Lung (tissue), 12 donors: ENCODE measurements around the gene WDR82. TPM values are rescaled to one million over a fixed set of nuclear protein-coding genes. Genes with fewer than 3 reads are reported as not detected.

Experiments
- ATAC-seq: fragments of 200-7000 bp; cut with Tn5 transposase; one replicate; pipeline ENCODE4 v1.9.1; 2020; ENCODE audit warnings: moderate number of reproducible peaks; ENCODE audit not compliant: insufficient read depth, low FRiP score
- DNase-seq, 3 donors: peaks; one replicate each; pipeline ENCODE4 v3.0.0-alpha.2; 2013 to 2017
- H3K27ac ChIP-seq, 2 donors: one replicate each; pipeline ENCODE4 v1.5.1; 2013; ENCODE audit warnings: mild to moderate bottlenecking in 2 of 2, moderate library complexity in 2 of 2, control low read depth in 1 of 2, inconsistent platforms in 1 of 2, low read depth in 1 of 2, low read length in 1 of 2
- H3K27me3 ChIP-seq, 3 donors: one replicate each; pipeline ENCODE4 v1.5.1; 2013; ENCODE audit warnings: low read length in 2 of 3; ENCODE audit not compliant: control insufficient read depth in 3 of 3, insufficient read depth in 3 of 3
- H3K36me3 ChIP-seq, 4 donors: one replicate each; pipeline ENCODE4 v1.5.1; 2013; ENCODE audit warnings: low read length in 4 of 4, mild to moderate bottlenecking in 1 of 4, moderate library complexity in 1 of 4; ENCODE audit not compliant: control insufficient read depth in 4 of 4, insufficient read depth in 4 of 4
- H3K4me1 ChIP-seq, 5 donors: one replicate each; pipeline ENCODE4 v1.5.1; 2013; ENCODE audit warnings: low read length in 5 of 5, mild to moderate bottlenecking in 2 of 5, moderate library complexity in 1 of 5; ENCODE audit not compliant: control insufficient read depth in 5 of 5, insufficient read depth in 5 of 5
- H3K4me3 ChIP-seq: one replicate; pipeline ENCODE4 v1.5.1; 2013; ENCODE audit warnings: mild to moderate bottlenecking, control low read depth, moderate library complexity
- H3K9ac ChIP-seq, 2 donors: one replicate each; pipeline ENCODE4 v1.5.1; 2013; ENCODE audit warnings: low read length in 2 of 2, control low read depth in 1 of 2; ENCODE audit not compliant: insufficient read depth in 1 of 2
- H3K9me3 ChIP-seq, 4 donors: one replicate each; pipeline ENCODE4 v1.5.1; 2013; ENCODE audit warnings: low read length in 3 of 4, mild to moderate bottlenecking in 1 of 4, moderate library complexity in 1 of 4; ENCODE audit not compliant: control insufficient read depth in 4 of 4, insufficient read depth in 3 of 4
- CTCF ChIP-seq: IDR thresholded peaks from 2 replicates; pipeline ENCODE4 v1.5.1; 2012; ENCODE audit warnings: mild to moderate bottlenecking; ENCODE audit errors: control extremely low read depth, extremely low read depth
- WGBS, 2 donors: extraction: QIAGEN DNeasy Blood & Tissue Kit; methylation state at CpG; one replicate each; pipeline ENCODE4 v1.1.7; 2013; 5-methylcytosine and 5-hydroxymethylcytosine counted together
- polyA plus RNA-seq, 2 donors: library from polyadenylated mRNA; stranded (reverse); fragments of 200-250 nt; gene quantifications; one replicate each; pipeline ENCODE4 v1.2.1, GENCODE V29; 2013
- total RNA-seq, 2 donors: library from RNA; depleted of rRNA in 1 of 2; stranded (reverse); fragments of >200 nt in 1 of 2; gene quantifications; one replicate each; pipeline ENCODE4 v1.2.1, GENCODE V29; 2014 to 2021
- donor health status: control.
- donor health status: control.
- donor health status: Bipolar disorder and iron deficiency.
- donor health status: healthy.
- donor health status: DM: yes; HTN: yes; CAD: no.

Gene WDR82
- total and polyA plus RNA-seq, 4 donors = 19.4 to 72.8 (median 51.1) TPM

- no peak for TF ChIP-seq CTCF
- WGBS, 2 donors = 89 to 96% methylated on average over 5 of the region's 5 CpGs
These were observed 43.0 kb upstream of the WDR82 start for GRCh38 chr3:52321481-52321880.

GRCh38 chr3:52319921-52320595 lies 41.6 kb upstream of the WDR82 start:
- TF ChIP-seq CTCF = no peak
- H3K27ac ChIP-seq = no peak overlapping the region
- no peaks in the 10 kb centered on the region for H3K9me3 ChIP-seq
- H3K36me3 ChIP-seq = no peaks in the 10 kb centered on the region
- ATAC-seq (no peak), DNase-seq (no peak)
- H3K9ac ChIP-seq = no peak overlapping the region
- H3K27me3 ChIP-seq = peaks cover 0 to 4% (median 0%) of the 10 kb centered on the region in 3 donors
- H3K4me1 ChIP-seq = peaks cover 0 to 13% (median 0%) of the 10 kb centered on the region in 5 donors
- WGBS, 2 donors = 94 to 99% methylated on average over 10 of the region's 10 CpGs
- H3K4me3 ChIP-seq = no peak overlapping the region

More at GRCh38 chr3:52321481-52321880, 43.0 kb upstream of the WDR82 start:
- Histone ChIP-seq H3K9me3 (no peaks in the 10 kb centered on the region), H3K4me1 (peaks cover 0 to 13% (median 0%) of the 10 kb centered on the region in 5 donors), H3K4me3 (no peak overlapping the region), H3K27ac (no peak overlapping the region), H3K36me3 (no peaks in the 10 kb centered on the region), H3K9ac (no peak overlapping the region), H3K27me3 (peaks cover 0 to 4% (median 0%) of the 10 kb centered on the region in 3 donors)
- no peak for DNase-seq
- ATAC-seq = no peak

GRCh38 chr3:52318186-52318816 lies 39.9 kb upstream of the WDR82 start:
- no peaks in the 10 kb centered on the region for H3K9me3 ChIP-seq
- no peak overlapping the region for H3K4me3 ChIP-seq
- 65 to 77% methylated on average over 14 of the region's 14 CpGs for WGBS, 2 donors
- ATAC-seq (no peak), DNase-seq (peak; percentile 21 to 58 (median 47))
- peaks cover 0 to 13% (median 0%) of the 10 kb centered on the region in 5 donors for H3K4me1 ChIP-seq
- TF ChIP-seq CTCF = no peak
- H3K27ac ChIP-seq = no peak overlapping the region
- no peaks in the 10 kb centered on the region for H3K36me3 ChIP-seq
- no peak overlapping the region for H3K9ac ChIP-seq
- H3K27me3 ChIP-seq = peaks cover 0 to 4% (median 0%) of the 10 kb centered on the region in 3 donors
